Aorta (tissue), 5 donors: ENCODE results near the gene GALNT18. TPM values are rescaled to one million over a fixed set of nuclear protein-coding genes. Genes with fewer than 3 reads are reported as not detected.
A peak's percentile ranks its signal among the peaks of the same experiment; 100 is the strongest.

Experiments
- ATAC-seq: fragments of 200-7000 bp; cut with Tn5 transposase; one replicate; pipeline ENCODE4 v1.9.1; 2022; ENCODE audit warnings: moderate library complexity; ENCODE audit not compliant: low FRiP score
- DNase-seq, 2 donors: peaks; one replicate each; pipeline ENCODE4 v3.0.0-alpha.2; 2020
- H3K27ac ChIP-seq, 2 donors: one replicate each; pipeline ENCODE4 v1.5.1; 2013; ENCODE audit warnings: low read length in 2 of 2, mild to moderate bottlenecking in 2 of 2, moderate library complexity in 2 of 2, control low read depth in 1 of 2, inconsistent platforms in 1 of 2, low read depth in 1 of 2
- H3K27me3 ChIP-seq, 2 donors: one replicate each; pipeline ENCODE4 v1.6.1; 2013; ENCODE audit warnings: control low read depth in 1 of 2, low read length in 1 of 2, mild to moderate bottlenecking in 1 of 2, moderate library complexity in 1 of 2; ENCODE audit not compliant: insufficient read depth in 2 of 2, control insufficient read depth in 1 of 2
- H3K36me3 ChIP-seq, 2 donors: one replicate each; pipeline ENCODE4 v1.6.1; 2013; ENCODE audit warnings: control low read depth in 1 of 2, low read length in 1 of 2, mild to moderate bottlenecking in 1 of 2; ENCODE audit not compliant: insufficient read depth in 2 of 2, control insufficient read depth in 1 of 2
- H3K4me1 ChIP-seq, 2 donors: one replicate each; pipeline ENCODE4 v1.6.1; 2013; ENCODE audit warnings: low read length in 2 of 2, control low read depth in 1 of 2, mild to moderate bottlenecking in 1 of 2, moderate library complexity in 1 of 2; ENCODE audit not compliant: insufficient read depth in 2 of 2, control insufficient read depth in 1 of 2
- H3K4me3 ChIP-seq, 2 donors: one replicate each; pipeline ENCODE4 v1.5.1; 2013; ENCODE audit warnings: low read length in 2 of 2, control low read depth in 1 of 2, mild to moderate bottlenecking in 1 of 2
- H3K9me3 ChIP-seq: one replicate; pipeline ENCODE4 v1.6.1; 2013; ENCODE audit warnings: mild to moderate bottlenecking, low read length; ENCODE audit not compliant: control insufficient read depth
- WGBS, 2 donors: extraction: QIAGEN DNeasy Blood & Tissue Kit; methylation state at CpG; one replicate each; pipeline ENCODE4 v1.1.7; 2013; 5-methylcytosine and 5-hydroxymethylcytosine counted together
- intact Hi-C, 2 donors: fragments of 100-400 bp; cut with DNase I; formaldehyde crosslinking; loops; one replicate each; pipeline versions ENCODE4 v1.14.2 to v1.15.0; 2022
- polyA plus RNA-seq, 2 donors: library from polyadenylated mRNA; stranded (reverse); fragments of 200-250 nt; gene quantifications; one replicate each; pipeline ENCODE4 v1.2.3, GENCODE V29; 2013
- total RNA-seq, 2 donors: library from RNA; stranded (reverse); fragmentation: NEBNext Ultra II Directional; extraction: Animal tissue kit (Norgen Biotek cat#: 25700); gene quantifications; one replicate each; pipeline ENCODE4 v1.2.1, GENCODE V29; 2021
- donor health status: healthy with polysubstance abuse.
- donor health status: Bipolar disorder and iron deficiency.
- donor health status: DM: no; HTN: no; CAD: no.
- donor health status: DM: no; HTN: no; CAD: no.
- donor health status: DM: yes; HTN: yes; CAD: no.

GALNT18 gene
- total and polyA plus RNA-seq, 4 donors = 5.3 to 60.6 (median 21.4) TPM

GRCh38 chr11:11403763-11404725, 217.8 kb downstream of the GALNT18 start:
- intact Hi-C loops = no loop called here
- Histone ChIP-seq H3K27me3 (no peaks in the 10 kb centered on the region), H3K4me1 (peaks cover 2 to 10% of the 10 kb centered on the region in 2 donors), H3K27ac (no peak overlapping the region), H3K36me3 (no peaks in the 10 kb centered on the region), H3K4me3 (no peak overlapping the region), H3K9me3 (no peaks in the 10 kb centered on the region)
- WGBS, 2 donors = 8 to 20% methylated on average over 20 of the region's 20 CpGs
- DNase-seq (no peak), ATAC-seq (no peak)

GRCh38 chr11:11401960-11402535, 219.8 kb downstream of the GALNT18 start:
- no peaks in the 10 kb centered on the region for H3K36me3 ChIP-seq
- H3K4me3 ChIP-seq = no peak overlapping the region
- H3K27ac ChIP-seq = no peak overlapping the region
- DNase-seq (no peak), ATAC-seq (no peak)
- intact Hi-C loops = no loop called here
- H3K9me3 ChIP-seq = no peaks in the 10 kb centered on the region
- no peaks in the 10 kb centered on the region for H3K27me3 ChIP-seq
- WGBS, 2 donors = 44 to 50% methylated on average over 3 of the region's 3 CpGs
- H3K4me1 ChIP-seq = peaks cover 2% of the 10 kb centered on the region in 2 donors

GRCh38 chr11:11400635-11401232, 221.1 kb downstream of the GALNT18 start:
- Histone ChIP-seq H3K27me3 (no peaks in the 10 kb centered on the region), H3K4me1 (peaks cover 0 to 3% of the 10 kb centered on the region in 2 donors), H3K4me3 (no peak overlapping the region), H3K36me3 (no peaks in the 10 kb centered on the region), H3K27ac (no peak overlapping the region), H3K9me3 (no peaks in the 10 kb centered on the region)
- no peak for ATAC-seq
- intact Hi-C loops = no loop called here
- DNase-seq = no peak
- 81 to 82% methylated on average over 9 of the region's 9 CpGs for WGBS, 2 donors

GRCh38 chr11:11400121-11400520, 221.7 kb downstream of the GALNT18 start:
- Histone ChIP-seq H3K4me1 (peaks cover 0 to 3% of the 10 kb centered on the region in 2 donors), H3K27ac (no peak overlapping the region), H3K4me3 (no peak overlapping the region), H3K27me3 (no peaks in the 10 kb centered on the region), H3K9me3 (no peaks in the 10 kb centered on the region), H3K36me3 (no peaks in the 10 kb centered on the region)
- DNase-seq (no peak), ATAC-seq (no peak)
- intact Hi-C loops = no loop called here
- 96 to 97% methylated on average over 3 of the region's 3 CpGs for WGBS, 2 donors

- intact Hi-C loops = no loop called here
- no peaks in the 10 kb centered on the region for H3K9me3 ChIP-seq
- WGBS, 2 donors = 98 to 99% methylated on average over 3 of the region's 3 CpGs
Measured at GRCh38 chr11:11397781-11398180, 224.0 kb downstream of the GALNT18 start.

GRCh38 chr11:11397036-11397415, 224.8 kb downstream of the GALNT18 start:
- H3K27ac ChIP-seq = no peak overlapping the region

More at GRCh38 chr11:11397781-11398180, 224.0 kb downstream of the GALNT18 start:
- Histone ChIP-seq H3K36me3 (no peaks in the 10 kb centered on the region), H3K27me3 (no peaks in the 10 kb centered on the region), H3K27ac (no peak overlapping the region), H3K4me3 (no peak overlapping the region), H3K4me1 (peaks cover 0 to 3% of the 10 kb centered on the region in 2 donors)
- ATAC-seq (no peak), DNase-seq (no peak)

GRCh38 chr11:11396301-11397035, 225.3 kb downstream of the GALNT18 start:
- no peaks in the 10 kb centered on the region for H3K27me3 ChIP-seq
- H3K27ac ChIP-seq = peak overlapping the region in 1 of 2 donors; percentile 18
- intact Hi-C loops = no loop called here
- H3K36me3 ChIP-seq = no peaks in the 10 kb centered on the region
- ATAC-seq (peak; percentile 57), DNase-seq (no peak)
- 22 to 26% methylated on average over 11 of the region's 11 CpGs for WGBS, 2 donors
- no peaks in the 10 kb centered on the region for H3K9me3 ChIP-seq
- peaks cover 0 to 3% of the 10 kb centered on the region in 2 donors for H3K4me1 ChIP-seq
- no peak overlapping the region for H3K4me3 ChIP-seq

More at GRCh38 chr11:11397036-11397415, 224.8 kb downstream of the GALNT18 start:
- 59 to 77% methylated on average over 2 of the region's 2 CpGs for WGBS, 2 donors
- intact Hi-C loops = no loop called here
- no peak overlapping the region for H3K4me3 ChIP-seq
- H3K27me3 ChIP-seq = no peaks in the 10 kb centered on the region
- DNase-seq (no peak), ATAC-seq (no peak)
- no peaks in the 10 kb centered on the region for H3K36me3 ChIP-seq
- peaks cover 0 to 3% of the 10 kb centered on the region in 2 donors for H3K4me1 ChIP-seq
- no peaks in the 10 kb centered on the region for H3K9me3 ChIP-seq

GRCh38 chr11:11395126-11395525, 226.7 kb downstream of the GALNT18 start:
- intact Hi-C loops = no loop called here
- Histone ChIP-seq H3K4me1 (peaks cover 0 to 3% of the 10 kb centered on the region in 2 donors), H3K9me3 (no peaks in the 10 kb centered on the region), H3K27ac (no peak overlapping the region), H3K36me3 (no peaks in the 10 kb centered on the region), H3K4me3 (no peak overlapping the region), H3K27me3 (no peaks in the 10 kb centered on the region)
- 91 to 94% methylated on average over 2 of the region's 2 CpGs for WGBS, 2 donors
- DNase-seq = no peak
- no peak for ATAC-seq
